ENCODE results near the gene CEL.
"Not testable (repeated sequence)": the region's sequence is repeated elsewhere in the genome, so short reads cannot be mapped to it uniquely, and the experiment has no call there.

The CEL gene

DNA sequence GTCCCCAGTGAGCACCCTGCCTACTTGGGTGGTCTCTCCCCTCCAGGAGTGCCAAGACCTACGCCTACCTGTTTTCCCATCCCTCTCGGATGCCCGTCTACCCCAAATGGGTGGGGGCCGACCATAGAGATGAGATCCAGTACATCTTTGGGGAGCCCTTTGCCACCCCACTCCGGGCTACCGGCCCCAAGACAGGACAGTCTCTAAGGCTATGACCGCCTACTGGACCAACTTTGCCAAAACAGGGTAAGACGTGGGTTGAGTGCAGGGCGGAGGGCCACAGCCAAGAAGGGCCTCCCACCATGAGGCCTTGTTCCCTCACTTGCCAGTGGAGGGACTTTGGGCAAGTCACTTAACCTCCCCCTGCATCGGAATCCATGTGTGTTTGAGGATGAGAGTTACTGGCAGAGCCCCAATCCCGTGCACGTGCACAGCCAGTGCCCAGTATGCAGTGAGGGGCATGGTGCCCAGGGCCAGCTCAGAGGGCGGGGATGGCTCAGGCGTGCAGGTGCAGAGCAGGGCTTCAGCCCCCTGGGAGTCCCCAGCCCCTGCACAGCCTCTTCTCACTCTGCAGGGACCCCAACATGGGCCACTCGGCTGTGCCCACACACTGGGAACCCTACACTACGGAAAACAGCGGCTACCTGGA is 24.6 kb downstream of the CEL start:
- DNase-seq (ENCODE audit: low spot score), result not testable (repeated sequence)

DNA sequence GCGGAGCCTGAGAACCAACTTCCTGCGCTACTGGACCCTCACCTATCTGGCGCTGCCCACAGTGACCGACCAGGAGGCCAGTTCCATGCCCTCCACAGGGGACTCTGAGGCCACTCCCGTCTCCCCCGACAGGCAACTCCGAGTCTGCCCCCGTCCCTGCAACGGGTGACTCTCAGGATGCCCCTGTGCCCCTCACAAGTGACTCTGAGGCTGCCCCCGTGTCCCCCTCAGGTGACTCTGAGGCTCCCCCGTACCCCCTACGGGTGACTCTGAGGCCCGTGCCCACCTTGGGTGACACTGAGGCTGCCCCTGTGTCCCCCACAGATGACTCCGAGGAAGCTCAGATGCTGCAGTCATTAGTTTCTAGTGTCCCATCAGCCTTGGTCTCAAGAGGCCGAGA is 25.1 kb downstream of the CEL start:
- no peak for DNase-seq (ENCODE audit: low spot score)

DNA sequence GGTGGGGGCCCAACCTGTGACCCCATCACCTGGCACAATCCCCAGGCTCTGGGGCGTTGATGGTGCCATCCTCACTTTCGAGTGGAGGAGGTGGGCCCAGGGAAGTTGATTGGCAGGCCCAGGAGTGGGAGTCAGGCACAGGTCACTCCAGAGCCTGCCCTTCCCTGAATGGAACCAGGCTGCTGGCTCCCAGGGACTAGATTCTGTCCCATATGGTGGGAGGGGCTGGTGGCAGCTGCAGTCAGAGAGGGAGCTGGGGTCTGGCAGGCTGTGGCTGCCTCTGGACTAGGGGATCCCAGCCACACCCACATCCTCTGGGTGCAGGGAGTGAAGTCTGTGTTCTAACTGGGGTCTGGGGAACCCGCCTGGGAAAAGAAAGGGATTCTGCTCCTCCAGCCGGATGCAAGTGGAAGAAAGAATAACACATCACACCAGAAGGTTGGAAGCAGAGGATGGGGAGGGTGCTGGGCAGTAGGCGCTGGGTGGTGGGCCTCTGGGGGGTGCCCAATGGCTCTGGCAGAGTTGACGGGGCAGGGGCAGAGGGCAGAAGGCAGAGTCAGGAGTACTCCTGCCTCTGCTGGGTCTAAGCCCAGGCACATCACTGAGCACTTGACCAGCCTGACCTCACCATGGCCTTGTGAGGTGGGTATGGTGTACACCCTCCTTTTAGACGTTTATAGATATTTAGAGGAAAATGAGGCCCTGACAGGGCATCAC is 25.8 kb downstream of the CEL start:
- DNase-seq (ENCODE audit: low spot score), result no peak

DNA sequence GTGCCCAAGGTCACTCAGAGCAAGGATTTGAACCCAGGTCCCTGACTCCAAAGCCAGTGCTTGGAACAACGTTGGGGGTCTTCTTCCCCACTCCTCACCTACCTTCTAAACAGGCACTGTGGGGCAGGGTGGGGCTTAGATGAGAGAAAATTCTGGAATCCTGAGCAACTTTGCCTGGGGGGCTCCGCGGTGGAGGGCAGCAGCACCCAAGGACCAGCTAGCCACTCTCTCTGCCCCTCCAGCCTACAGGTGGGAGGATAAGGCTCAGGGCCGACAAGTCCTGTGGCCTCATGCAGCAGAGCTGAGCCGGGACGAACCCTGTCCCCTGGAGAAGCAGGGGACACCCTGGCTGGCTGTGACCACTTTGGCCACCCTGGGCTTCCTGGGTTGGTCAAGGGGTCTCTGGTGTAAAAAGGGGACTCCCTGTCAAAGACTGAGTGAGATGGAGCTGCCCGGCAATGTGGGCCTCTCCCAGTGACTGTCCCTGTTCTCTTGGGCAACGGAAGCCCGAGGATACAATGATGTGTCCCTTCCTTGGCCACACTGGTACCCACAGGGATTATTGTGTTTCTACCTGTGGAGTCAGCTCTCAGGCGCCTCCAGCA is 26.5 kb downstream of the CEL start:
- no peak for DNase-seq (ENCODE audit: low spot score)

DNA sequence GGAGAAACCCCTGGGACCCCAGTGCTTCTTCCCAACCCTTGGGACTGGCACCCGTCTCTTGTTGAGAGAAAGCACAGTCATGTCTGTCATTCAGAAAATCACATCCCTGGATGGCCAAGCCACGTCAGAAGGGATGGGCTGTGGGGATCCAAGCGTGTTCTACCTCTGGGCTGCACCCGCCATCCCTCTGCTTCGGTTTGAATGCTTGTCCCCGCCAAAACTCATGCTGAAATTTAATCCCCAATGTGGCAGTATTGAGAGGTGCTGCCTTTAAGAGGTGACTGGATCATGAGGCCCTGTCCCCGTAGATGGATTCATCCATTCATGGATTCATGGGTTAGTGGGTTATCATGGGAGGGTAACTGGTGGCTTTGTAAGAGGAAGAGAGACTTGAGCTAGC is 27.0 kb downstream of the CEL start:
- no peak for DNase-seq (ENCODE audit: low spot score)

DNA sequence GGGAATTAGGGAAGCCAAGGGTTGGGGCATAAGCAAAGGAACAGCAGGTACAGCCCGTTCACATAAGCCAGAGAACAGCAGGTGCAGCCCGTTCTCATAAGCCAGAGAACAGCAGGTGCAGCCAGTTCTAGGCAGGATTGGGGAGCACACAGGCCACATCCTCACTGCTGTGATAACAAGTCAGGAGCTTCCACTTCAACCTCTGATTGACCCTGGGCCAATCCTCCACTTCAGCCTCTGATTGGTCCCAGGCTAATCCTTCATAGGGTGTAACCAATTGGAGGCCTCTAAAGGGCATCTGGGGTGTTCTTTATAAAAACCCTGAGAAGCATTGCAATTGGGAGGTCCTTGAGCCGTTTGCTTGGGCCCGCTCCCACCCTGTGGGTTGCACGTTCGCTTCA is 27.5 kb downstream of the CEL start:
- DNase-seq (ENCODE audit: low spot score), result no peak

DNA sequence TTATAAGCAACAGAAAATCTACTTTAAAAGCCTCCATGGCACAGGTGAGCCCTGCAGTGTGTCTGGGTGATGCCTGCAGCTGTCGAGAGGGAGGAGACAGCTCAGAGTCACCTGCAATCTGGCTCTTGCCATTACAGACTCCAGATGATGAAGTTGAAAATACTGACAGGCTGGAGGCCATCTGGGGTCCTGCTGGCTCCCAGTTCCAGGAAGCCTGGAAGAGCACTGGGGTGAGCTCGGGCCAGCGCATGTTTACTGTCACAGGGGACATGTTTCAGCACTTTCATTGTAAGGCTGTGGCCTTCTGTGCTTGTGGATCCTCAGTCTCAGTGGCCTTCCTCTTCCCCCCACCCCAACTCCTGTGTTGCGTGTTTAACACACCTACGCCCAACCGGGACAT is 28.4 kb downstream of the CEL start:
- DNase-seq (ENCODE audit: low spot score), result no peak

DNA sequence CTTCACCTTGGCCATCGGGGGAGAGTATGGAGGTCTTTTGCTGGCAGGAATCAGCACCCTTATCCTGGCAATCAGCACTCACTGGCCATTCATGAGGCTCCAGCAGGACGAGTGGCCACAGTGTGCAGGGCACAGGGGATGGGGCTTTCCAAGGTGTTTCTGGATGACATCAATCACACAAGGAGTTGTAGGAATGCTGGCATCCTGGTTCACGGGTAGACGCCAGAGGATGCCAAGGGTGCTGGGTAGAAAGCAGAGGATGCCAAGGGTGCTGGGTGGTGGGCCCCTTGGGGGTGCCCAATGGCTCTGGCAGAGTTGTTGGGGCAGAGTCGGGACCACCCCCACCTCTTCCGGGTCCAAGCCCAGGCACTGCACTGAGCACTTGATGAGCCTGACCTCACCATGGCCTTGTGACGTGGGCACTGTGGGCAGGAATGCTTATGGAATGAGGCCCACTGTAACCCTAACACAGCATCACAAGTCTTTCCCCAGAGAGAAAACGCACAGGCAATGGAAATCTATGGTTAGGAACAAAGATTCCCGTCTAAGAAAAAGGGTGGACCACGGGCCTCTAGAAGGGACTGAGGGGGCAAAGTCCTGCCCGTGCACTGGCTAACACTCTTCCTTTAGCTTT is 29.1 kb downstream of the CEL start:
- DNase-seq (ENCODE audit: low spot score), result no peak

DNA sequence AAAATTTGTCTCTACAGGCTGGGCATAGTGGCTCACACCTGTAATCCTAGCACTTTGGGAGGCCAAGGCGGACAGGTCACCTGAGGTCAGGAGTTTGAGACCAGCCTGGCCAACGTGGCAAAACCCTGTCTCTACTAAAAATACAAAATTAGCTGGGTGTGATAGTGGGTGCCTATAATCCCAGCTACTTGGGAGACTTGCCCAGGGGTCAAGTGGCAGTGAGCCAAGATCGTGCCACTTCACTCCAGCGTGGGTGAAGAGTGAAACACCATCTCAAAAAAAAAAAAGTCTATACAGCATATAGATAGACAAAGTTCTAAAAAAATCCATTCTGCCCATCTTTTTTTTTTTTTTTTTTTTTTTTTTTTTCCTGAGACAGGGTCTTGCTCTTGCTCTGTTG is 32.6 kb downstream of the CEL start:
- DNase-seq (ENCODE audit: low spot score), result not testable (repeated sequence)

DNA sequence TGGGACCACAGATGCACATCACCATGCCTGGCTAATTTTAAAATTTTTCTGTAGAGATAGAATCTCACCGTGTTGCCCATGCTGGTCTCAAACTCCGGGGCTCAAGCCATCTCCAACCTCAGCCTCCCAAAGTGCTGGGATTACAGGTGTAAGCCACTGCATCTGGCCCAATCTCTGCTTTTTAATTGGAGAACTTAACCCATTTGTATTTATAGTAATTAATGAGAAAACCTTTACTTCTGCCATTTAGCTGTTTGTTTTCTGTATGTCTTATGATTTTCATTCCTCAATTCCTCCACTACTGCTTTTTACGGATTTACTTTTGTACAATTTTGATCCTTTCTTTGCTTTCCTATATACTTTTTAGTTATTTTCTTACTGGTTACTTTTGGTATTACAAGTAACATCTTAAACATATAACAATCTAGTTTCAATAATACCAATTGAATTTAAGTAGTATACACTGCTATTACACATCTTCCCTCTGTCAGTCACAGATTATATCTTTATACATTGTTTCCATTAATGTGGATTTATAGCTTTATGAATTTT is 33.1 kb downstream of the CEL start:
- DNase-seq (ENCODE audit: low spot score), result no peak

DNA sequence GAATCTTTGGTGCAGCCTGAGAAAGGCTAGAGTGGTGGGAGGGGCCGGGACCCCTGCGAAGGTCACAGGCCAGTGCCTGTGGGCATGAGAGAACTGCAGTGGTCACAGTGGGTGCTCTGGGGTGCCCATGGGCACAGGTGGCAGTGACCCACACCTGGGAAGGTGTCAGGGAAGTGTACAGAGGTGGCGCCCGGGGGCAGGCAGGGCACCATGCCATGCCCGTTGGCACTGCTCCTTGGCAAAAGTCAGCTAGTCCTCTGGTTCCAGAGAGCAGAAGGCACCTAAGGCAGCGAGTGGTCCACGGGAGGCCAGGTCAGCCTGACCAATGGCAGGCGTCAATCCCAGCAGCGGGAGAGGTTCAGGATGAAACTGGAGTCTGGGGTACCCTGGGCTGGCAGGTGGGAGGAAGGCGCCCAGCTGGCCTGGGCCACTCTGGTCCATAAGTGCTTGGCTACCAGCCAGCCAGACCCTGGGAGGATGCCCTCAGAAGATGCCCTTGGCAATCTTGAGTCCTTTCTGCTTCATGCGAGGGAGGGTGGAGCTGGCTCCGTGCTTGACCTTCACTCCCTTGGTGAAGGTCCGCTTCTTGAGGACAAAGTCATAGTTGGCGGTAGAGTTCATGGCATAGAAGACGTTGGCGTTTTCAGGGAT is 36.4 kb downstream of the CEL start:
- DNase-seq (ENCODE audit: low spot score), result no peak

DNA sequence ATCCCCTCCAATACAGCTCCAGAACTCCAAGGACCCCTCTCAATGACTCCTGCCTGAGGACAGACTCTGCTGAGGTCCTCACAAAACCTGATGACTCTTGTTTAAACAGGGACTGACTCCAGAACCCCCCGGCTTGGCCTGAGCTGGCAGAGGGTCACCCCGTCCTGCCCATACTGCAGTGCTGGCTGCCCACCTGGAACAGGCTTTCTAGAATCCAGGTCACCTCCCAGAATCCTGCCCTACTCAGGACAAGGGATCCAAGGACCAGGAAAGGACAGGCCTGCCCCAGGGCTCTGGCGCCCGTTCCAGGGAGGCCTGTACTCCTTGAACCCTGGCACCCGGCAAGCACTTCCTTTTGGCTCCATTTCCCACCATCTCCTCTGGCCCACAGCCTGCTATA is 37.1 kb downstream of the CEL start:
- DNase-seq (ENCODE audit: low spot score), result no peak

DNA sequence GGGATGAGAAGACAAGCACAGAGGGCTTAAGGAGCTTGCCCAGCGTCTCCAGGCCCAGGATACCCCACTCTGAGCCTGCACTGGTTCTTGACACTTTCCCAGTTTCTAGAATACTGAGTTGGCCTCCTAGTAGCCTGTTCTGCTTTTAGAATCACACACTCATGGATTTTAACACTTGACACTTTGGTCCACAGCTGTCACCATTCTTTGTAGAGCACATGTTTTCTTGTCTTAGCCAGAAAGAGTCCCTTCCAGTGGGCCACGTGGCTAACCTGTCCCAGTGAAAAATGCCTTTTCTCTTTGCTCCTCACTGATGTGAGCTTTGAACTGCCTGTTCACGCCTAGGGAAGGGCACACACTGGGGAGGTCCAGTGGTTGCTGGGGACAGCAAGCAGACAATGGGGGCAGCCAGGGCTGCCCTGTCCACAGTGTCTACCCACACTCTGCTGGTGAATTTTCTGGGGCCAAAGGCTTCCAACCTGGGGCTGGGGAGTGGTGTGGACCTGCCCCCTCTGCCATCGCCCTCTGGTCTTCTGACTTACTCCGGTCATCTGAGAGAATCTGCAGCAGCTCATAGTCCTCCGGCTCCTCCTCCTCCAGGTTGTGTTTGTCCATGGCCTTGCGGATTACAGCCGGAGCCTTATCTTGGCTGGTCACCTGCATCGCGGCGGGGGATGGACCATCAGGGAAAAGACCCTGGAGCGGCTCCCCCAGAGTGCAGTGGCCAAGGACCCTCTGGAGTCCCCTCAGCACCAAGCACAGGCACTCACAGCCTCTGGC is 38.1 kb downstream of the CEL start:
- DNase-seq (ENCODE audit: low spot score), result no peak

DNA sequence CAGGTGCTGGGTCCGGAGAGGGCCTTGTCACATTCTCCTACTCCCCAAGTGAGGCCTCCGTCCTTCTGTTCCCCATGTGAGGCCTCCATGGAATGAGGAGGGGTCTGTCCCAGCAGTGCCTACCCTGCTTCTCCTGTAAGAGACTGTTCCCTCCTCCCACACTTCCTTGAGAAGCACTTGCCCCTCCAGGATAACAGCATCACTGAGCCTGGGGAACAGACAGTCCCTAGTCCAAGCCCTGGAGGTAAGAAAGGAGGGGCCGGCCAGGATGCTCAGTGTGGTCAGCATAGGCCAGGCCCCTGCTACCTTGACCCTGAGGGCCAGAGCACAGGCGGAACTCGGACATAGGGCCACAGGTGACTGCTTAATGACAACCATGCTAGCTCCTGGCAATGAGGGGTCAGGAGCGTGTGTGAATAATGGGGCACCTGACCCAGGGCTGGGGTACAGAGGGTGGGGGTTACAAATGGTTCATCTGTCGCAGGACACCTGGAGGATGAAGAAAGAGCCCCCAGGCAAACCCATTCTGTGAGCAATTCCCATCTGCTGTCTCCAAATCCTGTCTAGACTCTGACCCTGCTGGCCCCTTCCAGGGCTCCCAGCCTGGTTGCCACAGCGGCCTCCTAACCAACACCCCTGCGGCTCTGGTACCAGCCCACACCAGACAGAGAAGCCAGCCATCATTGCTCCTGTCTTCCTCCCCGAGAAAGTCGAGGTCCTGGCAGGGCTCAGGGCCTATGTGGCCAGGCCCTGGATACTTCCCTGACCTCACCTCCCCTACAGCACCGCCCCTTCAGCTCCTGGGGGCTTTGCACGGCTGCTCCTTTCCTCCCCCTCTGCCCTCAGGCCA is 39.0 kb downstream of the CEL start:
- DNase-seq (ENCODE audit: low spot score), result no peak

DNA sequence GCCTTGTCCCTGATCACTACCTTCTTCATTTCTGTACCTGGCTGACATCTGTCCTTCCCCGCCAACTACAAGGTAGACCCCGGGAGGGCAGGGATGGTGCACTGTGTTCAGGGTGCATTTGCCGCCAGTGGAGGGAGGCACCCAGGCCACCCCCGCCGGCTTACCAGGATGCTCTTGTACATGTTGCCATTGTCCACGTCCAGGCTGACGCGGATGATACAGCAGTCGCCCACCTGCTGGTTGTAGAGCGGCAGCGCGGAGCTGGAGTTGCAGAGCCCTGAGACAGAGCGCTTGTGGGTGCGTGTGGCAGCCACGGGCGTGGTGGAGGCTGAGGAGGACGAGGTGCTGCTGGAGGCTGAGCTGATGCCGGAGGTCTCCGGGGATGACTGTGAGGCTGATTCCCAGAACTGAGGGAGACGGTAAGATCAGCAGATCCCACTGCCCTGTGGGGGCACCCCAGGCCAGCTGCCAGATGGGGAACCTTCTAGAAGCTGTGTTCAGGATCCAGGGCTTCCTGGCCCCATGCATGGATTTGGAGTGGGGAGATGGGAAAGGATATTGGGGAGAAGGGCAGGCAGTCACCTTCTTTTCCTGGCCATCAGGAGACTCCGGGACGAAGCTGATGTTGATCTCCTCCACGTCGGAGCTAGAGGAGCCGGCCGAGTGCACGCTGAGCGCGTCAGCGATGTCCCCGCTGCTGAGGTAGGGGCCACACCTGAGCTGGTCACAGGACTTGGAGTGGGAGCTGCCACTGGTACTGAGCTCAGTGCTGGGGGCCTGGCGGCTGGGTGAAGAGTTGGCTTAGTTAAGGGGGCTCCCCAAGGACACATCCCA is 39.8 kb downstream of the CEL start:
- no peak for DNase-seq (ENCODE audit: low spot score)

DNA sequence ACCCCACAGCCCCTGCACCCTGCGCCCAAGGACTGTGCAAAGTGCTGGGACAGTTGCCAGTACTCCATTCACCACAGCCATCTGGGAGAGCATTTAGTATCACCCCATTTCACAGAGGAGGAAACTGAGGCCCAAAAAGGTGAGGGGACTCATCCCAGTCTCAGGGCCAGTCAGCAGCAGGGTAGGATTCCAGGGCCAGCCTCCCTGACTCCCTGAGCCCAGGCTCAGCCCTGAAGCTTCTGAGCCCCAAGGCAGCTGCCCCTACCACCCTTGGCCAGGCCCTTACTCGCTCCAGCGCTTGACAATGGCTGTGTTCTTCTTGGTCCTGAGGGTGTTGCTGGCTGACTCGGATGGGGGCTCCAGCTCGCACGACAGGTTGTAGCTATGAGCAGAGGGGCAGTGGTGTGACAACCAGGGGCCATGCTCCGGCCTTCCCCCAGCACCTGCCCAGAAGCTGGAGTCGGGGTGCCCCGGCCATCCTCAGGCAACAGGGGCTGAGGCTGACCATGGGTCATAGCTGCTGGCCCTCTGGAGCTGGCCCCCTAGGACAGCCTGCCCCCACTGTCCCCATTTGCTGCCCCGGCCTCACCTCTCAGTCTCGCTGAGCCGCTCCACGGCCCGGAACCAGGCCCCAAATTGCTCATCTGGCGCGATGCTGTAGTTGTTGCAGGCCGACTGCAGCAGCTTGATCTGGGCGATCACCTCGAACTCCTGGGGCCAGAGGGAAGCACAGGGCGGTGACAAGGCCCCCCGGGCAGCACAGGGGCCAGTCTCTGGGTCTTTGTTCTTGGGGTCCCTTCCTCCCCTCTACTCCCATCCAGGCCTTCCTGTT is 40.6 kb downstream of the CEL start:
- no peak for DNase-seq (ENCODE audit: low spot score)

DNA sequence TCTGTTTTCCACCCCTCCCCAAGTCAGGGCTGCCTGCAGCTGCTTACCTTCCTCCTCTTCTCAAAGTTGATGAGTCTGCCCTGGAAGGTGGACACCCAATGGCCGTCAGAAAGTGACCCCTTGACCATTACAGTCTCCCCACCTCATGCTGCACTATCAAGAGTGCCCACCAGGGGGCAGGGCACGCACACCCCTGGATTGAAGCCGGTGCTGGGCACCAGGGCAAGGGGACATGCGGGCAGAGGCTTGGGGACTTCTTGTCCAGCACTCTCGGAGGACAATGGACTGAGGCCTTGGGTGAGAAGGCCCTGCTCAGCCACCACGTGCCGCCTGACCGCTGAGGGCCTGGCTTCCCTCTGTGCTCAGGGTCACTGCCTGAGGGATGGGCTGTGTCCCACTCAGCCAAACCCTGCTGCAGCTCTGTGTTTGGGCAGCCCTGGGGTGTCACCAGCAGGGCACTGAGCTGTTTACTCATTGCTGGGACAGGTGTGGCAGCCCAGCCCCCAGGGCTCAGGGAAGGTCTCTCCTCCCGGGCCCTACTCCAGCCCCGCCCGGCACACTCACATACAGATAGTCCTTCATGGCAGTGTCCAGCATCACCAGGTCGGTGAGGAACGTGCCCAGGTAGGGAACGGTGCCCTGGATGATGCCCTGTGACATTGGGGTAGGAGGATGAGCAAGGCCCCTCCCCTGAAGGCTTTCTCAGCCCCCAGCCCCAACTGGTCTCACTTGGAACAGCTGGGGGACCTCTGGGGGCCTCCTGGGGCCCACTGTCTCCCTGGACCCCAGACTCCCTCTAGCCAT is 41.6 kb downstream of the CEL start:
- DNase-seq (ENCODE audit: low spot score), result peak; percentile 90

DNA sequence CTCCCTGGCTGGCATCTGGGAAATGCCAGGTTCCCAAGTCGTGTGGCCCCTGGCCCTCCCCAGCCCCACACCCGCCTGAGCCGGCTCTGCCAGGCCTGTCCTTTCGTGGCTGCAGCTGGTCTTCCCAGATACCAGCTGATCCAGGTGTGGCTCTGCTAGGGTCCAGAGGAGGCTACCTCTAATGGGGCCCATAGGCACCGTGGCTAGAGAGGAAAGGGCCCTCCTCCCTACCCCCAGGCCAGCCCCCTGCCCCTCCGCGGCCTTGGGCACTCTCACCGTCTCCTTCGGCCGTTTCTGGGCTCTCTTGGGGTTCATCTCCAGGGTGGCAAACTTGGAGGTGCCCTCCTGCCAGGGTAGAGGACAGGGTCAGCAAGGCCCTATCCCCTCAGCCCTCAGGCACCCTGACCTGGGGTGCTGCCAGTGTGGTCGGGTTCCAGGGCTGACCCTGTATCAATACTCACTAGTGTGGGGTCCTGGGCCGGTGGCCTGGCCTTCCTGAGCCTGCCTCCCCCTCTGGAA is 42.3 kb downstream of the CEL start:
- no peak for DNase-seq (ENCODE audit: low spot score)

All from HuH-7 (cell line).